GM21423 (cell line): ENCODE measurements around the gene ARHGAP23.

Experiments
- ATAC-seq: cut with Tn5 transposase; IDR thresholded peaks from one replicate; pipeline ENCODE4 v1.9.1; 2021; ENCODE audit warnings: mild to moderate bottlenecking, moderate library complexity; ENCODE audit not compliant: unreplicated experiment

The ARHGAP23 gene

DNA sequence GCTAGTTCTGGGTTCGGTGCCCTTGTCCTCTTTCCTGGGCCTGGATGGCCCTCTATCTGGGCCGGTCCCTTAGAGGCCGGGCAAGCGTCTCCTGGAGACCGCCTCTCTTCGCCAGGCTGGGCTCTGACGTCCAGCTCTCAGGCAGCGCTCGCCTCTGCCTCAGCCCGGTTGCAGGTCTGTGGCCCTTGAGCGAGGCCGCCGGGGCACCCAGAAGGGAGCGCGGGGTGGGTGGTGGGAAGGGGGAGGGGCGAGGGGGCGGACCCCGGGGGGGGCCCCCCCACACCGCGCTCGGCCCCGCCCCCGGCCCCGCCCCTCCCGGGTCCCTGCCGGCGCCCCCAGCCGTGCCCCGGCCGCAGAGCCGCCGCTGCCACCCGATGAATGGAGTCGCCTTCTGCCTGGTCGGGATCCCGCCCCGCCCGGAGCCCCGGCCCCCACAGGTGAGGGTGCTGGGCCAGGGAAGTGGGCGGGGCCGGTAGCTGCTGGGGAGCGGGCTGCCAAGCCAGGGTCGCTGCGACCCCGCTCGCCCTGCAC lies at the start of gene ARHGAP23:
TSS of gene ARHGAP23 (plus strand) at position 353 of the 531 bp plus-strand sequence. CDS start at position 375, 22 bp downstream.
- no peak for ATAC-seq

GRCh38 chr17:38379448-38379847 lies 48.8 kb upstream of the ARHGAP23 start:
- no peak for ATAC-seq

GRCh38 chr17:38395090-38395489 lies 33.2 kb upstream of the ARHGAP23 start:
- no peak for ATAC-seq

DNA sequence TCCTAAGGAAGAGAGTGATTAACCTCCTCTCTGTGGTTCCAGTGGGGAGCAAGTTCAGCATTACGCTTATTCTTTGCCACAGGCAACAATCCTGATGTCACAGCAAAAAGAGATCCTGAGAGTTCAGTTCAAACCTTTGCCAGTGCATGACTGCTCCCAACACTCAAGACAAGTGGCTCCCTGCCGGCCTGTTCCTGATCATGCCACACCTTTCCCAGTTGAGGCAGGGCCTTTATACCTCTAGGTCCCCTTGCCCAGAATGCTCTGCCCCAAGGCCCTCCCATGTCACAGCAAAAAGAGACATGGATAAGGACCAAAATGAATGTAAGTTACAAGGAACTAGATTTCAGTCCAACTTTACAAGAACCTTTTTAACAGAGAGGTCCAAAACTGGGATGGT lies 31.0 kb upstream of the ARHGAP23 start:
- no peak for ATAC-seq

- ATAC-seq, result no peak
These were observed 28.0 kb upstream of the ARHGAP23 start for GRCh38 chr17:38400286-38400685.

- ATAC-seq, result no peak
These were observed 26.8 kb upstream of the ARHGAP23 start for GRCh38 chr17:38401459-38401858.

DNA sequence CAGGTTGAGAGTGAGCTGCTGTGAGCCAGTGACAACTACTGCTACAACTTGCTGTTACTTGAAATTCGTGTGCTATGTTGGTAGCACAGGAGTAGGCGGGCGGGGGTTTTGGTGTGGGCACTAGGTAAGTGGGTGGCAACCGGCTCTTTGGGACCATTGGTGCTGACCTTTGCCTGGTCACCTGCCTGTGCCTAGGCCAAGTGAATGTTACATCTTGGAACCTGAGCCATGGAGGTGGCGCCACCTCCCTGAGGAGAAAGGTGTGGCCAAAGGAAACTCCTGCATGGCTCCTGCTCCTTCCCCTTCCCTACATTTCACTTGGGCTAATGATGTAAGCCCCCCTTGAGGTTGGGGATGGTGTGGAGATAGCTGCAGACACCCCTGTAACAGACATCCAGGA lies 25.4 kb upstream of the ARHGAP23 start:
- ATAC-seq, result no peak

DNA sequence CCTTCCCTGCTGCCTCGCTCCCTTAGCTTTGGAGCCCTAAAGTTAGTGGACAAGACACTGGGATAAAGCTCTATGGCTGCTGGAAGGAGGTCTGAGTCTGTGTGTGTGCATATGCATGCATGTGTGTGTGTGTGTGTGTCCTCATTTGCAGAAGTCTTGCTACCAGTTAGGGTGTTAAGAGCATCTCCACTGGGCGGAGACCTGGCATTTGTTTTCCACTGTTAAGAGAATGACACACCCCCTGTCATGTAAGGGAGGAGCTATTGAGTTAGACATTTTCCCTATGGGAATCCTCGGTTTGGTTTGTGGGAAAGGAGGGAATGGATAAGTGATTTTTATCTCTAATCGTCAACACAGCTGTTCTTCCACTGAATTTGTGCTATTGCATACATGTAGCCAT lies 24.8 kb upstream of the ARHGAP23 start:
- no peak for ATAC-seq

- no peak for ATAC-seq
These were observed 23.9 kb upstream of the ARHGAP23 start for GRCh38 chr17:38404174-38404943.

- ATAC-seq, result no peak
These were observed 22.6 kb upstream of the ARHGAP23 start for GRCh38 chr17:38405654-38406053.

- no peak for ATAC-seq
These were observed 18.1 kb upstream of the ARHGAP23 start for GRCh38 chr17:38410201-38410600.

DNA sequence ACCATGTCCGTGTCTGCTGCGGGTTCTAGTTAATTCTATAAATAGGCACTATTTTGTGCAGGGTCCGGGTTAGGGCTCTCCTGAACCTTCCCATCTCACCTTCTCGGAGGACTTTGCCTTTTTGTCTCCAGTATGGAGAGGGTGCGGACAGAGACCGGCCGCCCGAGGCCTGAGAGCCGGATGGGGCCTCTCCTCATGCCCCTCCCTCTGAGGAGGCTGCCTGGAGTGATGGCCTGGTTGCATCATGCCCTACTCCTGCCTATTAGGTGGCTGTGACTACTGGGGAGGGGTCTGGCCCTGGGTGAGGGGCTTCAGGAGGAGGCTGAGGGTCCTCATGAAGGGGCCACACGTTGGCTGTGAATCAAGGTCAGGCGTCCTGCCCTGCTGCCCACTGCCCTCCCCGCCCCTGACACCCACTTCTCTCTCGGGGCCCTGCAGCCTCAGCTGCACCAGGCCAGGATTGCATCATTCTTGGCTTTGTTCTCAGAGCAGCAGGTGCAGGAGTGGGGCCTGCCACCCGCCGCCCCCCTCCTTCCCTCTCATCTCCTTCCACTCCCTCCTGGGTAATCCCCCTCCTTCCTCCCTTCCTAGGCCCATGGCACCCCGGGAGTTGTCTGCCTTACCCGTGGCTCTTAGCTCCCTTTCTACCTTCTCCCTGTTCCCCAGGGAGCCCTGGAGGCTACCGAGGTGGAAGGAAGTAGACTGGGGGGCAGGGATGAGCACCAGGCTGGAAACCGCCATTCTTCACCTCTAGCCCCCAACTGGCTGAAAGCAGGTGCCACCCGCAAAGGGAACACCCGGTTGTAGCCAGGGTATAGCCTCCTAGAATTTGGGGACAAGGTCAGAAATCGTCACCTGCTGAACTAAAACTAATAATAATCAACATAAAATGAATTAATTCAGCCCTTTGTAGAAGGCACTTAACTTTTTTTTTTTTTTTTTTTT lies 12.7 kb upstream of the ARHGAP23 start:
- ATAC-seq, result no peak

DNA sequence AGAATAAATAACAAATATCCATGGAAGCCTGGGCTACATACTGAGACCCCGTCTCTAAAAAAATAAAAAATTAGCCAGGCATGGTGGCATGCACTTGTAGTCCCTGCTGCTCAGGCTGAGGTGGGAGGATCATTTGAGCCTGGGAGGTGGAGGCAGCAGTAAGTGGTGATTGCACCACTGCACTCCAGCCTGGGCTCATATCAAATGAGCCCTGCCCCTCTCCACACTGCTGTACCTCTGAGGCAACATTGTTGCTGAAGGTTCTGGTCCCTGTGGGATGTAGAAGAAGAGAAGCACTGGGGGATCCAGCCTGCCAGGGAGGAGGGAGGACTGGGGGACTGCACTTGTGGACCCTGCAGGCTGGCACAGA lies 11.4 kb upstream of the ARHGAP23 start:
- no peak for ATAC-seq

GRCh38 chr17:38417210-38417951 lies 10.9 kb upstream of the ARHGAP23 start:
- ATAC-seq, result no peak

DNA sequence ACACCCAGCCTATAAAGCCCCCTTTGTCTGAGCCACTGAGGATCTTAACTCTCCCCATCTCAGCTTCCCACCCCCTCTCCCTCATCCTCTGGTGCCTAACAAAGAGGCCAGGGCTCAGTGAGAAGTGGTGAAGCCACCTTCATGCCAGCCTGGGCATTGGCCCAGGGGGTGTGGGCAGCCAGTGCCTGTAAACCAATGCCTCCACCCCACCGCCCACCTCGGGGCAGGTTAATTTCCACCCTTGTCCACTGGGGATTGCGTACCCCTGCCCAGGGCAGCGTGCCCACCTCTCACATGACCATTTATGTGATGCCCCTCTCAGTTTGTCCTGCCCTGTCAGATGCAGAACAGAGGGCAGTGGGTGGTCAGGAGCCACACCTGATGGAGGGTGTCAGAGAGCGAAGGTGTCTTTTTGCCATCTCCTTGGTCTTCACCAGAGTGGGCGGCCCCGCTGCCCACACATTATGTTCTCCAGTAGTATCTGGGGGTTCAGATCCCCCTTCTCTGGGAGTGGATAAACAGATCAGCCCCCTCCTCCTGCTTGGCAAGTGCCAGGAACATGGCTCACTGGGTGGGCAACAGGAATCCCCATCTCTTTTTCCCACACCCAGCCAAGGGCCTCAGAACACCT lies 10.1 kb upstream of the ARHGAP23 start:
- ATAC-seq, result no peak

DNA sequence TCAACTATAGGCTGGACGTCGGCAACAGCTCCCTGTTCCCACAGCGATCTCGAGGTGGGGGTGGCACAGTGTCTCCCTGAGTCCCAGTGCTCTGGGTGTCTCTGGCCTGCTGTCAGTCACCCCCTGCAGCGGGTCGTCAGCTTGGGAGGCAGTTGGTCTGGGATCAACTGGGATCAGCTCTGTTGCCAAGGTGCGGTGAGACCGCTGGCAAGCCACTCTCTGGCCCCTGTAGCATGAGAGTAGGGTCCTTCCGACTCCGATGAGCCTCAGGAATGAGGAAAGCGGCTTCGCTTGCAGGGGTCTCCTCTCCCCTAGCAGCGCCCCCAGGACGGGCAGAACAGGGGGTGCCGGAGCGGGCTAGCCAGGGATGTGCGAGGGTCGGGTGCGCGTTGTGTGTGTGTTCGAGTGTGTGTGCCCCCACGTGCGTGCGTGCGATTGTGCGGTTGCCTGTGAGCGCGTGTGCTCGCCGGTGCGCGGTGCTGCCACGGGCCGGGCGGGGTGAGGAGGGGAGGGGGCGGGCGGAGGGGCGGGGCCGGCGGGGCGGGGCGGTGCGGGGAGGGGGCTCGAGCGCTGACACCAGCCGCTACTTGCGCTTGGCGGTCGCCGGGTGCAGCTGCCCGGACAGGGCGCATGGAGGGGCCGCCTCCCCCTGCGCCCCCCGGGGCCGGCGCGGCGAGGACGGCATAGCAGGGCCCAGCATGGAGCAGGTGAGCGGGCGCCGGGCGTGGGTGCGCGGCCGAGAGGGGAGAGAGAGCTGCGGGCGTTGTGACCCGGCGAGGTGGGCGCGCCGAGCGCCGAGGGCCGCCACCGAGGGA lies 9.4 kb upstream of the ARHGAP23 start:
- no peak for ATAC-seq

GRCh38 chr17:38419508-38419981 lies 8.7 kb upstream of the ARHGAP23 start:
- ATAC-seq, result no peak

DNA sequence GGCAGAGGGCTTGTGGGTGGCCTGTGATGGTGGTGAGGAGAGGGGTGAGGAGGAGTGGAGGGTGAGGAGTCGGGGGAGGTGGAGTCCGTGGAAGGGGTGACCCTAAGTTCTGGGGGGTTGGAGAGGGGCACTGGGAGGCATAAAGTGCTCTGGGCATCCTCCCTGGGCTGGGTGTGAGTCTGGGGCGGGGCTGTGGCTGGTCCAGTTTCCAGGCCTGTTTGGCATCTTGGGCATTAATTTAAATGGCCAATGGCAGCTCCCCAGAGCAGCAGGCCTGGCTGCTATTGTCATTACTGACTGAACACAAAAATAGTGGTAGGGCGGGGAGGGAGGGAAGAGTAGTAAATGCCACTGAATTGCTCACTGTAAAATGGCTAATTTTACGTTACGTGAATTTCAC lies 7.7 kb upstream of the ARHGAP23 start:
- ATAC-seq, result no peak

DNA sequence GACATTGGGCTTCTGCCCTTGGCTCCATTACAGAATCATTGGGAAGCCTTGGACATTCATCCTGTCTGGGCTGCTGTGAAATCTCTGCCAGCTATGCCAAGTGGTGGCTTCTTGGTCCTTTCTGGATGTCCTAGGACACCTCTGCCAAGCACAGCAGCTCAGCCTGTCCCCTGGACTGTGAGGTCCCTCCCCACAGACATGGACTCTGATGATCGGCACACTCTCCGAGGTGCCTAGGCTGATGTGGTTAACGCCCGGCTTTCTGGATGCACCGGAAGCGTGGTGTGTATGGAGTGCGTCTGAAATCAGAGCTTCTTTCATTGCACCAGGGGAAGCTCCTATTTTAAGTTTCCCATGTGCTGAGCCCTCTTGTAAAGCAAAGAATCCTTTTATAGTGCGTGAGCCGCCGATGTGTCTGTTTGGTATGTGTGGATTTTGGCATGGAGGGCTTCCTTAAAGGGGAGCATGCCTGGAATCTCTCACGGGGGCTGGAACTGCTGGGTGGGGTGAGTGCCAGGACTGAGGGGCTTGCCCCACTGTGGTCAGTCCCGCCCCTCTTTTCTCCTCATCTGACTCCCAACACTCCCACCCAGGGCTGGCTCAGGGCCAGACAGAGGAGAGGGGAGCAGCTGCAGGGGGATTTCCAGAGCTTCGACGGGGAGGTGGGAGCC lies 7.0 kb upstream of the ARHGAP23 start:
- no peak for ATAC-seq
